ENCODE measurements around the gene SFSWAP. TPM values are rescaled to one million over a fixed set of nuclear protein-coding genes. Genes with fewer than 3 reads are reported as not detected.

Gene SFSWAP
- total RNA-seq, 1 donor from 2014 or later: 34.9 TPM

GRCh38 chr12:131779027-131779426, 68.1 kb downstream of the SFSWAP start:
- Histone ChIP-seq H3K27ac (no peak overlapping the region), H3K4me3 (no peak overlapping the region), H3K4me1 (peaks cover 12% of the 10 kb centered on the region), H3K36me3 (peaks cover 0 to 30% of the 10 kb centered on the region in 2 donors), H3K27me3 (no peaks in the 10 kb centered on the region), H3K9me3 (no peaks in the 10 kb centered on the region)
- DNase-seq (ENCODE audit: extremely low spot score in 2 of 2): no peak
- intact Hi-C loops (cut with DNase I): no loop called here
- TF ChIP-seq POLR2AphosphoS5 (IDR thresholded peaks at IDR 0.05; ENCODE audit: insufficient read depth in 1 of 2, low read depth in 1 of 2) (no peak), POLR2A (IDR thresholded peaks at IDR 0.05) (no peak), CTCF (IDR thresholded peaks at IDR 0.05) (no peak)

- Histone ChIP-seq H3K4me1 (peaks cover 14% of the 10 kb centered on the region), H3K36me3 (peaks cover 0 to 45% of the 10 kb centered on the region in 2 donors), H3K27ac (no peak overlapping the region), H3K27me3 (no peaks in the 10 kb centered on the region), H3K4me3 (no peak overlapping the region), H3K9me3 (no peaks in the 10 kb centered on the region)
- intact Hi-C loops (cut with DNase I): no loop called here
- no peak for DNase-seq (ENCODE audit: extremely low spot score in 2 of 2)
- TF ChIP-seq CTCF (IDR thresholded peaks at IDR 0.05): no peak
Measured at GRCh38 chr12:131782061-131782460, 71.2 kb downstream of the SFSWAP start.

- peaks cover 0 to 52% of the 10 kb centered on the region in 2 donors for H3K36me3 ChIP-seq
- TF ChIP-seq POLR2AphosphoS5 (IDR thresholded peaks at IDR 0.05; ENCODE audit: insufficient read depth in 1 of 2, low read depth in 1 of 2): no peak
- no peak for TF ChIP-seq POLR2A (IDR thresholded peaks at IDR 0.05)
- TF ChIP-seq CTCF (IDR thresholded peaks at IDR 0.05): no peak
- H3K9me3 ChIP-seq: no peaks in the 10 kb centered on the region
- DNase-seq (ENCODE audit: extremely low spot score in 2 of 2): no peak
- H3K4me1 ChIP-seq: peaks cover 14% of the 10 kb centered on the region
- no peak overlapping the region for H3K4me3 ChIP-seq
- H3K27me3 ChIP-seq: no peaks in the 10 kb centered on the region
- intact Hi-C loops (cut with DNase I): no loop called here
- peak overlapping the region; percentile 11 for H3K27ac ChIP-seq
Measured at GRCh38 chr12:131783915-131784541, 73.1 kb downstream of the SFSWAP start.

- Histone ChIP-seq H3K36me3 (peaks cover 0 to 55% of the 10 kb centered on the region in 2 donors), H3K4me1 (peaks cover 14% of the 10 kb centered on the region), H3K4me3 (no peak overlapping the region), H3K27ac (no peak overlapping the region), H3K27me3 (no peaks in the 10 kb centered on the region), H3K9me3 (no peaks in the 10 kb centered on the region)
- intact Hi-C loops (cut with DNase I): no loop called here
- no peak for DNase-seq (ENCODE audit: extremely low spot score in 2 of 2)
- no peak for TF ChIP-seq POLR2AphosphoS5 (IDR thresholded peaks at IDR 0.05; ENCODE audit: insufficient read depth in 1 of 2, low read depth in 1 of 2)
- TF ChIP-seq POLR2A (IDR thresholded peaks at IDR 0.05): no peak
- no peak for TF ChIP-seq CTCF (IDR thresholded peaks at IDR 0.05)
Measured at GRCh38 chr12:131784909-131785762, 74.2 kb downstream of the SFSWAP start.
